T1000 (cell line): ENCODE data around the gene SMTNL2.

Experiments
- DNase-seq: peaks from one replicate; lab custom pipeline; 2025; ENCODE audit warnings: mixed read lengths; lab: John Stamatoyannopoulos, UW

SMTNL2 gene

GRCh38 chr17:4545217-4545951 is 38.9 kb upstream of the SMTNL2 start:
- no peak for DNase-seq

GRCh38 chr17:4547118-4547906 is 37.0 kb upstream of the SMTNL2 start:
- no peak for DNase-seq

- no peak for DNase-seq
These were observed 36.3 kb upstream of the SMTNL2 start for GRCh38 chr17:4548061-4548461.

GRCh38 chr17:4548721-4549531 is 35.4 kb upstream of the SMTNL2 start:
- DNase-seq = no peak

- no peak for DNase-seq
These were observed 34.4 kb upstream of the SMTNL2 start for GRCh38 chr17:4549781-4550533.

GRCh38 chr17:4550534-4551039 is 33.7 kb upstream of the SMTNL2 start:
- DNase-seq = no peak

- no peak for DNase-seq
These were observed 33.2 kb upstream of the SMTNL2 start for GRCh38 chr17:4551141-4551540.

GRCh38 chr17:4551796-4552525 is 32.4 kb upstream of the SMTNL2 start:
- no peak for DNase-seq

- no peak for DNase-seq
These were observed 30.7 kb upstream of the SMTNL2 start for GRCh38 chr17:4553669-4554068.

- DNase-seq = no peak
These were observed 29.8 kb upstream of the SMTNL2 start for GRCh38 chr17:4554441-4554996.

- DNase-seq = peak; percentile 91
These were observed 29.1 kb upstream of the SMTNL2 start, which contains the start of gene MYBBP1A for GRCh38 chr17:4554997-4555799. Gene MYBBP1A (minus strand): TSS chr17:4555384. CDS start chr17:4555324, 60 bp downstream.

GRCh38 chr17:4555873-4556759 is 28.2 kb upstream of the SMTNL2 start:
- no peak for DNase-seq

GRCh38 chr17:4556996-4557395 is 27.3 kb upstream of the SMTNL2 start:
- DNase-seq = no peak

- no peak for DNase-seq
These were observed 26.5 kb upstream of the SMTNL2 start for GRCh38 chr17:4557626-4558346.

GRCh38 chr17:4558347-4558971 is 25.9 kb upstream of the SMTNL2 start:
- DNase-seq = no peak

GRCh38 chr17:4559139-4559791 is 25.1 kb upstream of the SMTNL2 start:
- no peak for DNase-seq

GRCh38 chr17:4559966-4560365 is 24.4 kb upstream of the SMTNL2 start:
- DNase-seq = no peak
